ENCODE data around the gene NSUN6. TPM values are rescaled to one million over a fixed set of nuclear protein-coding genes. Genes with fewer than 3 reads are reported as not detected.
A peak's percentile ranks its signal among the peaks of the same experiment; 100 is the strongest.
"Not testable (repeated sequence)": the region's sequence is repeated elsewhere in the genome, so short reads cannot be mapped to it uniquely, and the experiment has no call there.

The NSUN6 gene
- total and polyA plus RNA-seq, 10 of the 15 experiments (the other 5 are each of a cell fraction or from before 2014, with no cell fraction given), result 10.2 to 25.0 (median 15.6) TPM

GRCh38 chr10:18627452-18628018, 23.9 kb downstream of the NSUN6 start:
- peak; percentile 12 for DNase-seq (ENCODE audit: low read depth, low spot score)
- Histone ChIP-seq H3K4me3 (peak overlapping the region; percentile 52), H3K27ac (ENCODE audit: control insufficient read depth, insufficient read depth) (peak overlapping the region; percentile 62; the same call in 1 of the 2 replicates), H3K9ac (ENCODE audit: control insufficient read depth, insufficient read depth, low read length) (peak overlapping the region; percentile 66), H3K4me2 (ENCODE audit: control insufficient read depth, insufficient read depth) (peak overlapping the region; percentile 66), H2AFZ (ENCODE audit: control insufficient read depth, low read depth, low read length) (peak overlapping the region; percentile 79)
- CTCF ChIA-PET; intact Hi-C loops (cut with micrococcal nuclease; ENCODE audit: unreplicated experiment); in situ Hi-C loops (cut with MboI); H3K9me3 ChIP-seq (replicated peaks; ENCODE audit: control insufficient read depth, insufficient read depth, low read length); H4K20me1 ChIP-seq (ENCODE audit: control insufficient read depth, insufficient read depth); H3K4me1 ChIP-seq (ENCODE audit: control insufficient read depth, insufficient read depth, low read length); H3K79me2 ChIP-seq (ENCODE audit: control insufficient read depth, insufficient read depth, low read length); POLR2A ChIA-PET; BruUV-seq (replicated peaks); H3K27me3 ChIP-seq (replicated peaks in 1 of 2; ENCODE audit: control insufficient read depth in 2 of 2, insufficient read depth in 2 of 2, low read length in 1 of 2); ATAC-seq; FAIRE-seq; H3K36me3 ChIP-seq (ENCODE audit: control insufficient read depth in 2 of 2, insufficient read depth in 2 of 2, low read length in 1 of 2): not testable (repeated sequence)
- ChIA-PET RAD21 (ENCODE audit: unreplicated experiment) (interaction anchor here (0.6 to 1.5 kb wide), 2 partner anchors 31 to 125 kb away, joined by 3 read pairs; no protein-coding TSS in a partner anchor), SMC1A (ENCODE audit: uncharacterized antibody, unreplicated experiment) (interaction anchor here (1.2 kb wide), 1 partner anchor 16 kb away, joined by 3 read pairs; no protein-coding TSS in a partner anchor)
- 5% methylated on average over 22 of the region's 25 CpGs for WGBS (ENCODE audit: insufficient coverage, insufficient replicate concordance, low lambda C conversion rate, missing lambda C conversion rate)
- TF ChIP-seq YY1 (IDR thresholded peaks at IDR 0.05; ENCODE audit: low read depth, low read length) (peak; percentile 73), SKIL (IDR thresholded peaks at IDR 0.05; ENCODE audit: low read depth, poor library complexity, severe bottlenecking) (peak; percentile 56), EGR1 (IDR thresholded peaks at IDR 0.05; ENCODE audit: borderline replicate concordance in 1 of 2, low read depth in 2 of 2, low read length in 2 of 2) (peak in 1 of 2 experiments; percentile 55; a peak in 1 of 3 replicates), EED (IDR thresholded peaks at IDR 0.05; ENCODE audit: low read depth) (0 out of 2 replicates have a peak, but pooled peaks have one; percentile 22), IKZF2 (IDR thresholded peaks at IDR 0.05) (peak; percentile 31 to 47; a peak in 2 of 4 replicates), RELA (IDR thresholded peaks at IDR 0.05; ENCODE audit: borderline replicate concordance, partially characterized antibody) (peak; percentile 42)

All from GM12878 (cell line).